Keratinocyte (primary cell): ENCODE measurements around the gene TRIM38. TPM values are rescaled to one million over a fixed set of nuclear protein-coding genes. Genes with fewer than 3 reads are reported as not detected.

ENCODE experiments used
- DNase-seq: peaks from one replicate; pipeline ENCODE4 v3.0.0-alpha.2; 2011; ENCODE audit warnings: low read depth, missing footprints, low spot score
- FAIRE-seq: peaks from 2 replicates; lab custom pipeline; 2011; peaks lifted over from hg19 to GRCh38; lab: Jason Lieb, UNC
- H2AFZ ChIP-seq: 2 replicates; pipeline ENCODE4 v1.6.0; 2012; ENCODE audit warnings: low read length, control low read depth, inconsistent platforms; ENCODE audit not compliant: control insufficient read depth
- H3K27ac ChIP-seq: 2 replicates; pipeline ENCODE4 v1.5.1; 2011; ENCODE audit warnings: low read length; ENCODE audit not compliant: control insufficient read depth, insufficient read depth
- H3K27me3 ChIP-seq: 3 replicates; pipeline ENCODE4 v1.6.0; 2011; ENCODE audit warnings: low read length; ENCODE audit not compliant: control insufficient read depth, insufficient read depth; ENCODE audit errors: extremely low read depth
- H3K36me3 ChIP-seq, 2 experiments: 2 replicates in 1 of 2; 3 replicates in 1 of 2; pipeline ENCODE4 v1.5.1; 2011; ENCODE audit warnings: low read length in 2 of 2, mild to moderate bottlenecking in 1 of 2; ENCODE audit not compliant: control insufficient read depth in 2 of 2, insufficient read depth in 2 of 2; ENCODE audit errors: extremely low read depth in 1 of 2
- H3K4me1 ChIP-seq: 3 replicates; pipeline ENCODE4 v1.5.1; 2011; ENCODE audit warnings: low read length; ENCODE audit not compliant: control insufficient read depth, insufficient read depth; ENCODE audit errors: extremely low read depth
- H3K4me2 ChIP-seq: 3 replicates; pipeline ENCODE4 v1.6.0; 2011; ENCODE audit warnings: low read depth, low read length; ENCODE audit not compliant: control insufficient read depth, insufficient read depth; ENCODE audit errors: extremely low read depth
- H3K4me3 ChIP-seq, 3 experiments: fragments of 200-600 bp in 1 of 3; sonication (generic) in 1 of 3; 2 replicates in 2 of 3; 3 replicates in 1 of 3; pipeline ENCODE4 v1.5.1; 2011 to 2016; ENCODE audit warnings: low read length in 3 of 3, mild to moderate bottlenecking in 3 of 3, control low read depth in 2 of 3, inconsistent platforms in 1 of 3, low read depth in 1 of 3, mixed read lengths in 1 of 3, mixed run types in 1 of 3, moderate library complexity in 1 of 3; ENCODE audit not compliant: control insufficient read depth in 2 of 3, insufficient read depth in 2 of 3; ENCODE audit errors: extremely low read depth in 1 of 3
- H3K79me2 ChIP-seq: 2 replicates; pipeline ENCODE4 v1.6.0; 2012; ENCODE audit warnings: low read length; ENCODE audit not compliant: control insufficient read depth, insufficient read depth
- H3K9ac ChIP-seq: 3 replicates; pipeline ENCODE4 v1.6.0; 2011; ENCODE audit warnings: low read length; ENCODE audit not compliant: control insufficient read depth, insufficient read depth; ENCODE audit errors: extremely low read depth
- H3K9me1 ChIP-seq: 3 replicates; pipeline ENCODE4 v1.6.0; 2011; ENCODE audit warnings: low read length; ENCODE audit not compliant: control insufficient read depth, insufficient read depth; ENCODE audit errors: extremely low read depth
- H3K9me3 ChIP-seq: 2 replicates; pipeline ENCODE4 v1.5.1; 2012; ENCODE audit warnings: low read depth, low read length; ENCODE audit not compliant: control insufficient read depth
- H4K20me1 ChIP-seq: 3 replicates; pipeline ENCODE4 v1.6.0; 2011; ENCODE audit warnings: low read length; ENCODE audit not compliant: control insufficient read depth, insufficient read depth; ENCODE audit errors: extremely low read depth
- CTCF ChIP-seq, 3 experiments: IDR thresholded peaks in 1 of 3; conservative IDR thresholded peaks in 1 of 3; optimal IDR thresholded peaks in 1 of 3; 2 replicates in 2 of 3; 3 replicates in 1 of 3; pipeline versions ENCODE3 to v1.5.1; 2011; ENCODE audit warnings: low read length in 3 of 3, mild to moderate bottlenecking in 3 of 3, moderate library complexity in 2 of 3, control low read depth in 1 of 3, inconsistent platforms in 1 of 3; ENCODE audit not compliant: insufficient read depth in 2 of 3; ENCODE audit errors: extremely low read depth in 1 of 3
- EZH2 ChIP-seq: IDR thresholded peaks from one replicate; pipeline ENCODE4 v1.6.1; 2012; ENCODE audit warnings: inconsistent platforms, mild to moderate bottlenecking, low read length, moderate library complexity
- dilution Hi-C: fragments of 300-500 bp; cut with MboI; formaldehyde crosslinking; loops from one replicate; pipeline ENCODE4 v1.7.0; 2020; ENCODE audit warnings: low sequenced_read_pairs; ENCODE audit not compliant: extremely low pct_ligation_motif_present
- polyA plus RNA-seq, 5 experiments: library from polyadenylated mRNA; depleted of rRNA in 3 of 5; stranded (reverse) in 3 of 5; stranded (forward) in 1 of 5; unstranded in 1 of 5; fragments of >200 nt; gene quantifications; 1 replicate in 1 of 5; 2 replicates in 3 of 5; 3 replicates in 1 of 5; pipeline versions ENCODE4 v1.2.1 to v1.2.3, GENCODE V29; 2011 to 2012; ENCODE audit warnings: missing spikeins in 2 of 5, low read depth in 1 of 5, low replicate concordance in 1 of 5

TRIM38 gene
- polyA plus RNA-seq, 1 donor (not counting 4 experiments of a cell fraction or from before 2014, with no cell fraction given), result 7.8 TPM

GRCh38 chr6:25930532-25931410 lies 31.8 kb upstream of the TRIM38 start, which contains the start of gene SLC17A2:
Gene SLC17A2, minus strand, starts transcription at chr6:25930691. Its CDS starts 4,895 bp downstream, at chr6:25925796.
- H2AFZ ChIP-seq, result no peak within 1 kb of the TSS
- no peak for FAIRE-seq
- H3K36me3 ChIP-seq, result no peaks in the 10 kb centered on the region
- H3K27me3 ChIP-seq, result no peaks in the 10 kb centered on the region
- no peak within 1 kb of the TSS for H3K4me2 ChIP-seq
- no peak within 1 kb of the TSS for H3K9ac ChIP-seq
- no peaks in the 10 kb centered on the region for H3K4me1 ChIP-seq
- no peaks in the 10 kb centered on the region for H4K20me1 ChIP-seq
- H3K4me3 ChIP-seq, result no peak within 1 kb of the TSS
- no peaks in the 10 kb centered on the region for H3K9me3 ChIP-seq
- no peaks in the 10 kb centered on the region for H3K79me2 ChIP-seq
- DNase-seq, result no peak
- TF ChIP-seq CTCF (optimal IDR thresholded peaks at IDR 0.05 in 1 of 3, IDR thresholded peaks at IDR 0.05 in 1 of 3, conservative IDR thresholded peaks at IDR 0.05 in 1 of 3; ENCODE audit: extremely low read depth in 1 of 3, insufficient read depth in 2 of 3, low read length in 3 of 3), result no peak
- TF ChIP-seq EZH2, result no peak
- dilution Hi-C loops, result no loop called here
- H3K9me1 ChIP-seq, result no peaks in the 10 kb centered on the region
- H3K27ac ChIP-seq, result no peak within 1 kb of the TSS

- Histone ChIP-seq H3K9ac (no peak overlapping the region), H3K4me1 (no peaks in the 10 kb centered on the region), H3K4me2 (no peak overlapping the region), H3K27ac (no peak overlapping the region), H3K79me2 (no peaks in the 10 kb centered on the region), H3K9me1 (no peaks in the 10 kb centered on the region), H4K20me1 (no peaks in the 10 kb centered on the region), H3K27me3 (no peaks in the 10 kb centered on the region), H3K9me3 (no peaks in the 10 kb centered on the region), H3K36me3 (no peaks in the 10 kb centered on the region), H2AFZ (no peak overlapping the region), H3K4me3 (no peak overlapping the region)
- FAIRE-seq, result no peak
- dilution Hi-C loops, result no loop called here
- TF ChIP-seq EZH2 (no peak), CTCF (optimal IDR thresholded peaks at IDR 0.05 in 1 of 3, IDR thresholded peaks at IDR 0.05 in 1 of 3, conservative IDR thresholded peaks at IDR 0.05 in 1 of 3; ENCODE audit: extremely low read depth in 1 of 3, insufficient read depth in 2 of 3, low read length in 3 of 3) (no peak)
- DNase-seq, result no peak
Measured at GRCh38 chr6:25931411-25931709, 31.2 kb upstream of the TRIM38 start.
